ENCODE measurements around the gene GNPDA1.

Gene GNPDA1

GRCh38 chr5:141994511-141995136 is 18.2 kb downstream of the GNPDA1 start:
- no peak for DNase-seq (ENCODE audit: low spot score)

- DNase-seq (ENCODE audit: low spot score), result peak; percentile 51
Observed at GRCh38 chr5:141992349-141992963, 20.4 kb downstream of the GNPDA1 start.

- DNase-seq (ENCODE audit: low spot score), result no peak
Observed at GRCh38 chr5:141989720-141990119, 23.1 kb downstream of the GNPDA1 start.

DNA sequence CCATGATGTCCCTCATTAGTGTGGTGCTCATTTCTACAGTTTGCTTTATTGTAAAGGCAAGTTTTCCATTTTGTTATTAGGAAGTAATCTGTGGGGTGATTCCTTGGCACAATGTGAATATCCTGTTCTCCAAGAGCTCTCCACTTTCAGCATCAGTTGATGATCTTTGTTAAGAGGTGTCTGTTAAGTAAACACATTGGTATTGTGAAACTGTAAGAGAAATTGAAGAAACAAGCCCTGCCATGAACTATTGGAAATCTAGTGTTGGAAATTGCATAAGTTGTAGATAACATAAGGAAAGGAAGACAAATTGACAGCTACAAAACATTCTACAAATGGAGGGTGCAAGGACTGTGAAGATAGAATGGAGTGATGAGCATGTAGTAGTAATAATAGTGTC is 26.8 kb downstream of the GNPDA1 start:
- DNase-seq (ENCODE audit: low spot score), result no peak

DNA sequence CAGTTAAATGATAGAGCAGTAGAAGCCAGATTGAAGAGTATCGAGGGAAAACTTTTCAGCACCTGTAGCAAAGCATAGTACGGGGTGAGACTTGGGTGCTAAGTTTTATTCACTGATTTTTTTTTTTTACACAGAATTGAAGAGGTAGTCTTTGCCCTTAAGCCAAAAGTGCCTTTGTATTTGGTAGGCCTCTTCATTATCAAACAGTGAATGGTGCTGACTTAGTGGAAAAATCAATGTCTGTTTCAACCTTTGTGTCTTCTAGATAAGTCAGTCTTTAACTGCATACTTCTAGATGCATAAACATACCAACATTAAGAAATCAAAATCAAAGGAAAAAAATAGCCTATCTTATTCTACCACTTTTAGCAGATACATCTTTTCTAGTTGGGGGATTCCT is 30.2 kb downstream of the GNPDA1 start:
- DNase-seq (ENCODE audit: low spot score), result no peak

DNA sequence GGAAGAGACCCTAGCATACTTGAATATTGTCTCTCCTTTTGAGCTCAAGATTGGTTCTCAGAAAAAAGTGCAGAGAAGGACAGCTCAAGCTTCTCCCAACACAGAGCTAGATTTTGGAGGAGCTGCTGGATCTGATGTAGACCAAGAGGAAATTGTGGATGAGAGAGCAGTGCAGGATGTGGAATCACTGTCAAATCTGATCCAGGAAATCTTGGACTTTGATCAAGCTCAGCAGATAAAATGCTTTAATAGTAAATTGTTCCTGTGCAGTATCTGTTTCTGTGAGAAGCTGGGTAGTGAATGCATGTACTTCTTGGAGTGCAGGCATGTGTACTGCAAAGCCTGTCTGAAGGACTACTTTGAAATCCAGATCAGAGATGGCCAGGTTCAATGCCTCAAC is 34.4 kb downstream of the GNPDA1 start:
- no peak for DNase-seq (ENCODE audit: low spot score)

GRCh38 chr5:141976176-141976575 is 36.7 kb downstream of the GNPDA1 start:
- DNase-seq (ENCODE audit: low spot score), result no peak

DNA sequence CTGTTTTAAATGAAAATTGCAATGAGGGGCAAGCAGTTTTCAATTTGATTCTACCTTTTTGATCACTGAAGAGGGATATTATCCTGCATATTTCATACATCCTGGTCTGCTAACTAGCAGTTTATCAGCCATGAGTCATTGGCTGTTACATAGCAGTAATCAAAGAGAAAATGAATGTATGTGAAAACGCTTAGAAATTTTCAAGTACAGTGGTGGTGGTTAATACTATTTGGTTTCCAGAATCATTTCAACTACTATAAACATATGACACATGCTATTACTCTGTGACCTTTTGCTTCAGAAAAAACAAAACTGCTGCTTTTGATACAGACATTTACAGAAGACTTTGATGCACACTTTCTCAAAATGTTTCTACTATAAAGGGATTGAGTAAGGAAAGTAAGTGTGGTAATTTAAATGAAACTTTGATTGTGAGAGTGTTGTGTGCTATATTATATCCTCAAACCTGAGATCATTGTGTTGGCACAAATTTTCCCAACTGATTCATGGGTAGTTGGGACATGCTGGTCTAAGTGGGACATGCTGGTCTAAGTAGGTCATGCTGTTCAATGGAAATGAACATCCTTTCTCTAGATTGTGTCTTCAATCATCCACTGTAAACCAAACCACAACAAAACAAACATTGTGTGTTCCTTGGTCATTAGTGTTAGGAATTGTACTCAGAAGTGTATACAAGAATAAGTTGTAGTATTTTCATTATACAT is 38.8 kb downstream of the GNPDA1 start:
- peak; percentile 55 for DNase-seq (ENCODE audit: low spot score)

GRCh38 chr5:141969783-141970771 is 42.8 kb downstream of the GNPDA1 start:
- DNase-seq (ENCODE audit: low spot score), result no peak

GRCh38 chr5:141968914-141969608 is 43.8 kb downstream of the GNPDA1 start, which contains the start of gene RNF14:
Gene RNF14, plus strand, starts transcription at chr5:141969105. Its CDS starts 4,484 bp downstream, at chr5:141973589.
- peak; percentile 97 for DNase-seq (ENCODE audit: low spot score)

GRCh38 chr5:141966963-141967333 is 45.9 kb downstream of the GNPDA1 start:
- no peak for DNase-seq (ENCODE audit: low spot score)

- DNase-seq (ENCODE audit: low spot score), result no peak
Observed at GRCh38 chr5:141966275-141966962, 46.4 kb downstream of the GNPDA1 start.

DNA sequence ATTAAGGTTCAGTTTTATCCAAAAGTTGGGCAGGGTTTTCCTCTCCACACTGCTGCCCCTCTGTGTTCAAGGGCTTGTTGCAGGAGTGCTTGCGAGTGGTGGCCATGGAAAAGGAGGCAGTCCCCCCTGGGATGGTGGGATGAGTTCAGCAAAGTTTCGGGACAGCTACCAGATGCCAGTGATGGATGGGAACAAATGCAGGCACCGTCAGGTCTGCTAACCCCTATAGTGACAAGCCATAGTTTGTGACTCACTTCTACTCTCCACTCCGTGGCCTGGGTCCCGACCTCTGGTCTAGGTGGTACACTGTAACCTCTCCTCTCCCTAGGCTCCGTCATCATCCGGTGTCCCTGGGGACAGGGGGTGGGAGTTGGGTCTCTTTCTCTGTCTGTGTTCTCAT is 47.8 kb downstream of the GNPDA1 start:
- no peak for DNase-seq (ENCODE audit: low spot score)

DNA sequence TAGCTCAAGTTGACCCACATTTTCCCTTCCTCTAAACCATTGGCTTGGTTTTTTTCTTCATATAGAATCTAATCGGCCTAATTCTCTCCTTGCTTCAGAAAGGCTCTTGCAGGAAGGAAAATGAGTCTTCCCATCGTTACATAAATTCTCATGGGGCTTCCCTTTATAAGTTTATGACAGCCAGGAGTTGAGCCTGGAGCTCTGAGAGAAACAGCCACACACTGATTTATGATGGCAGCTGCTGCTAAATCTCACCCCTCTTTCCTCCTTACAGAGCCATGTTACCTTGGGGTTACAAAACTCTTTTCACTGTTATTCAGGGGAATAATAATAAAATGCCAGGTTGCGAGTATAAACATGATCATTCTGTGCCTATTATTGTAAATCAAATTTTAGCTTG is 49.1 kb downstream of the GNPDA1 start:
- no peak for DNase-seq (ENCODE audit: low spot score)

GRCh38 chr5:141961466-141961865 is 51.4 kb downstream of the GNPDA1 start:
- DNase-seq (ENCODE audit: low spot score), result no peak

- DNase-seq (ENCODE audit: low spot score), result peak; percentile 87
Observed at GRCh38 chr5:141960449-141961323, 52.1 kb downstream of the GNPDA1 start.

DNA sequence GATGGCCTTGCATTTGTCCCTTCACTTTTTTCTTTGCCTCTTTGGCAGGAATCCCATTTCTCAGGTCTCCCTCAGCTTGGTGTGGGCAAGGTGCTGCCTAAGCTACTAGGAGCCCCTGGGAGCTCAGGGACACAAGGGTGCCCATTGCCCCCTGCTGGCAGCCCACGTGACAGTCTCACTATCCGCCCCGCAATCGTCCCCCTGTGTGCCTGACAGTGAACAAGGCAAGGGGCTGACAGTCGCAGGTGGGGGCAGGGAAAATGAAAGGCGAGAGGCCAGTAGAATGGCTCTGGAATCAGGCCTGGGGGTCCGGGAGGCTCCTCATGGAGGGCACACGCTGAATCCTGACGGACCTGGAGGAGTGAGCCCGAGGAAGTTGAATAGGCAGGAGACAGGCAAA is 52.8 kb downstream of the GNPDA1 start:
- DNase-seq (ENCODE audit: low spot score), result no peak

DNA sequence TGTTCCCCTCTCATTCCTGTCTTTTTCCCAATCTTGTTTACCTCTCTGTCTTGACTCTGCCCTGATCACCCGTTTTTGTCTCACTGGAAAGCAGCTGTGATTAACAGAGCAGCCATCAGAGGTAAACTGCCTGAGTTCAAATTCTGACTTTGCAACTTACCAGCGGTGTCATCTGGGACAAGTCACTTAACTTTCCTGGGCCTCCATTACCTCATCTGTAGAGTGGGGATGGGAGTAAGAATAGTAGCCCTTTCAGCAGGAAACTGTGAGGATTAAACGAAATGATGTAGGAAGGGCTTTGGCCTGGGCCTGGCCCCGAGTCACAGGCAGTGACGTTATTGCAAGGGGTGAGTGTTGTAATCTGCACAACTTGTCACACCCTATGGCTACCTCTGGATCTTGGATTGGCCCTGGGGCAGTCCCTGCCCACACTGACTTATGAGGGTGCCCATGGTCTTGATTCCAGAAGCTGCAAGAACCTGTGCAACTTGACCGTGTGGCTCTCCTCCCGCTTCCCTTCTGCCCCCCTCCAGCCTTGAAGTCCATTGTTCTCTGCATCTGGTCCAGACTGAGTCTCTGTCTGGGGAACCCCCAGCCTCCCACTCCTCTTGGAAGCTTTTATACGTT is 54.2 kb downstream of the GNPDA1 start:
- DNase-seq (ENCODE audit: low spot score), result no peak

- DNase-seq (ENCODE audit: low spot score), result no peak
Observed at GRCh38 chr5:141958113-141958512, 54.7 kb downstream of the GNPDA1 start, which contains the start of gene PCDH12. Gene PCDH12, minus strand, starts transcription at chr5:141958202. Its CDS starts 351 bp downstream, at chr5:141957851.

All from AG08396 (cell line).